Stimulated activated CD4-positive, alpha-beta T cell treated with anti-CD3 and anti-CD28 coated beads, Interleukin-4, amount 100 ng/mL, for 24 hours (primary cell): Measurements from ENCODE around the gene NISCH.
A peak's percentile ranks its signal among the peaks of the same experiment; 100 is the strongest.

ENCODE experiments used
- DNase-seq: peaks from one replicate; pipeline ENCODE4 v3.0.0-alpha.2; 2020

Gene NISCH

GRCh38 chr3:52455283-52456168 is at the start of gene NISCH:
Gene NISCH, plus strand, starts transcription at chr3:52455604. Its CDS starts 38 bp downstream, at chr3:52455642.
- peak; percentile 96 for DNase-seq

GRCh38 chr3:52406231-52406661 is 49.2 kb upstream of the NISCH start:
- DNase-seq = no peak

GRCh38 chr3:52406791-52407510 is 48.5 kb upstream of the NISCH start:
- no peak for DNase-seq

GRCh38 chr3:52407779-52408178 is 47.6 kb upstream of the NISCH start:
- DNase-seq = no peak

GRCh38 chr3:52408466-52408865 is 46.9 kb upstream of the NISCH start:
- no peak for DNase-seq

- DNase-seq = no peak
These were observed 39.6 kb upstream of the NISCH start for GRCh38 chr3:52415800-52416199.

GRCh38 chr3:52420388-52420787 is 35.0 kb upstream of the NISCH start:
- DNase-seq = no peak

GRCh38 chr3:52422669-52423068 is 32.7 kb upstream of the NISCH start:
- no peak for DNase-seq

- no peak for DNase-seq
These were observed 32.2 kb upstream of the NISCH start for GRCh38 chr3:52423173-52423572.

- peak; percentile 46 for DNase-seq
These were observed 27.0 kb upstream of the NISCH start for GRCh38 chr3:52428151-52429005.

GRCh38 chr3:52429031-52429430 is 26.4 kb upstream of the NISCH start:
- DNase-seq = no peak

- no peak for DNase-seq
These were observed 25.5 kb upstream of the NISCH start for GRCh38 chr3:52429779-52430415.

GRCh38 chr3:52430416-52430810 is 25.0 kb upstream of the NISCH start:
- no peak for DNase-seq

- DNase-seq = no peak
These were observed 23.8 kb upstream of the NISCH start for GRCh38 chr3:52431459-52432223.

- DNase-seq = no peak
These were observed 23.2 kb upstream of the NISCH start for GRCh38 chr3:52432225-52432624.

- DNase-seq = no peak
These were observed 22.7 kb upstream of the NISCH start for GRCh38 chr3:52432691-52433141.

GRCh38 chr3:52433328-52433995 is 21.9 kb upstream of the NISCH start:
- no peak for DNase-seq

GRCh38 chr3:52433996-52434479 is 21.4 kb upstream of the NISCH start:
- DNase-seq = no peak

- DNase-seq = no peak
These were observed 20.8 kb upstream of the NISCH start for GRCh38 chr3:52434491-52435115.
